GM12878 (cell line): Measurements from ENCODE around the gene ZNF75A. TPM values are rescaled to one million over a fixed set of nuclear protein-coding genes. Genes with fewer than 3 reads are reported as not detected.
A peak's percentile ranks its signal among the peaks of the same experiment; 100 is the strongest.

Source experiments
- EGR1 ChIP-seq, 2 experiments: IDR thresholded peaks; 1 replicate in 1 of 2; 2 replicates in 1 of 2; pipeline ENCODE4 v1.6.1; 2011 to 2012; ENCODE audit warnings: low read depth in 2 of 2, low read length in 2 of 2, borderline replicate concordance in 1 of 2, mild to moderate bottlenecking in 1 of 2, moderate library complexity in 1 of 2
- ELK1 ChIP-seq: IDR thresholded peaks from 2 replicates; pipeline ENCODE4 v1.6.1; 2012; ENCODE audit warnings: low read depth, low read length, improper control_type of control experiment
- HCFC1 ChIP-seq: fragments of 150-350 bp; IDR thresholded peaks from 2 replicates; pipeline ENCODE4 v1.6.1; 2014; ENCODE audit warnings: low read length
- HDAC2 ChIP-seq: fragments of 200-600 bp; sonication (generic); IDR thresholded peaks from 2 replicates; pipeline ENCODE4 v1.6.1; 2017
- HSF1 ChIP-seq: fragments of 150-350 bp; IDR thresholded peaks from 2 replicates; pipeline ENCODE4 v1.6.1; 2014; ENCODE audit warnings: mild to moderate bottlenecking, low read depth, low read length
- IRF3 ChIP-seq: fragments of 450-650 bp; IDR thresholded peaks from 2 replicates; pipeline ENCODE4 v1.6.1; 2014; ENCODE audit warnings: mild to moderate bottlenecking
- MAX ChIP-seq: IDR thresholded peaks from 2 replicates; pipeline ENCODE4 v1.6.1; 2012; ENCODE audit warnings: low read depth, low read length, improper control_type of control experiment
- MYC ChIP-seq: IDR thresholded peaks from 2 replicates; pipeline ENCODE4 v1.6.1; 2011; ENCODE audit warnings: mild to moderate bottlenecking, low read length, moderate library complexity, inconsistent platforms; ENCODE audit not compliant: insufficient read depth, insufficient replicate concordance, insufficient read length, severe bottlenecking
- NFIC ChIP-seq: IDR thresholded peaks from 2 replicates; pipeline ENCODE4 v1.6.1; 2012; ENCODE audit warnings: low read depth, mild to moderate bottlenecking, inconsistent platforms, low read length, moderate library complexity
- NFYB ChIP-seq: IDR thresholded peaks from 2 replicates; pipeline ENCODE4 v1.6.1; 2011; ENCODE audit warnings: low read depth, mild to moderate bottlenecking, low read length, improper control_type of control experiment, moderate library complexity; ENCODE audit not compliant: insufficient read depth
- NR2C1 ChIP-seq: fragments of 450-650 bp; IDR thresholded peaks from 2 replicates; pipeline ENCODE4 v1.6.1; 2017; ENCODE audit warnings: antibody characterized with exemption, mild to moderate bottlenecking, moderate library complexity
- PKNOX1 ChIP-seq: fragments of 450-650 bp; IDR thresholded peaks from 2 replicates; pipeline ENCODE4 v1.6.1; 2016; ENCODE audit warnings: mild to moderate bottlenecking
- SMAD5 ChIP-seq: IDR thresholded peaks from 2 replicates; pipeline ENCODE4 v1.6.1; 2016; ENCODE audit warnings: antibody characterized with exemption, low read depth
- SMC3 ChIP-seq: IDR thresholded peaks from 2 replicates; pipeline ENCODE4 v1.6.1; 2011; ENCODE audit warnings: low read length, improper control_type of control experiment, borderline replicate concordance
- SRF ChIP-seq, 2 experiments: IDR thresholded peaks; 2 replicates each; pipeline ENCODE4 v1.6.1; 2011; ENCODE audit warnings: low read depth in 2 of 2, low read length in 2 of 2, mild to moderate bottlenecking in 1 of 2, moderate library complexity in 1 of 2
- STAT3 ChIP-seq: IDR thresholded peaks from 2 replicates; pipeline ENCODE4 v1.6.1; 2011; ENCODE audit warnings: low read depth, low read length, improper control_type of control experiment
- TCF7 ChIP-seq: IDR thresholded peaks from 2 replicates; pipeline ENCODE4 v1.6.1; 2014; ENCODE audit warnings: antibody characterized with exemption, borderline replicate concordance
- WRNIP1 ChIP-seq: IDR thresholded peaks from 2 replicates; pipeline ENCODE4 v1.6.1; 2011; ENCODE audit warnings: low read depth, low read length, improper control_type of control experiment, borderline replicate concordance
- ZNF687 ChIP-seq: fragments of 450-650 bp; IDR thresholded peaks from 2 replicates; pipeline ENCODE4 v1.6.1; 2017; ENCODE audit warnings: mild to moderate bottlenecking, moderate library complexity
- polyA plus RNA-seq, 11 experiments: library from polyadenylated mRNA; depleted of rRNA in 4 of 11; unstranded in 6 of 11; stranded (reverse) in 5 of 11; fragments of >200 nt; fragmentation: Nextera tagmentation in 4 of 11; fragmentation: Illumina TruSeq in 1 of 11; extraction: Ambion mirVana in 4 of 11; extraction: Trizol in 1 of 11; gene quantifications; 1 replicate in 1 of 11; 2 replicates in 10 of 11; pipeline versions ENCODE4 v1.2.1 to v1.2.3, GENCODE V29; 2011 to 2016; ENCODE audit warnings: inconsistent platforms in 2 of 11, missing spikeins in 2 of 11, low read depth in 1 of 11
- total RNA-seq, 4 experiments: library from RNA; depleted of rRNA in 3 of 4; stranded (reverse); fragments of >200 nt in 3 of 4; fragmentation: Illumina TruSeq in 1 of 4; extraction: Trizol in 1 of 4; gene quantifications; 2 replicates each; pipeline versions ENCODE4 v1.2.1 to v1.2.3, GENCODE V29; 2013 to 2021

Gene ZNF75A
- total and polyA plus RNA-seq, 10 of the 15 experiments (the other 5 are each of a cell fraction or from before 2014, with no cell fraction given) = 7.4 to 21.2 (median 16.1) TPM

- TF ChIP-seq ELK1 = no peak; the same call in 1 of the 2 replicates
- TF ChIP-seq SMAD5 = peak; percentile 19; the same call in 1 of the 2 replicates
- peak; percentile 82 for TF ChIP-seq MAX
- TF ChIP-seq TCF7 = no peak
- no peak for TF ChIP-seq HDAC2
- TF ChIP-seq NFIC = no peak
- TF ChIP-seq PKNOX1 = peak; percentile 99
- peak; percentile 28 to 74; a peak in 3 of 4 replicates for TF ChIP-seq SRF (IDR thresholded peaks at IDR 0.05; ENCODE audit: low read depth in 2 of 2, low read length in 2 of 2)
- TF ChIP-seq HCFC1 = peak; percentile 40; the same call in 1 of the 2 replicates
- TF ChIP-seq ZNF687 = peak; percentile 63; the same call in 1 of the 2 replicates
- TF ChIP-seq NFYB = peak; percentile 99
- TF ChIP-seq EGR1 (IDR thresholded peaks at IDR 0.05; ENCODE audit: borderline replicate concordance in 1 of 2, low read depth in 2 of 2, low read length in 2 of 2) = peak in 1 of 2 experiments; percentile 37; a peak in 1 of 3 replicates
- 0 out of 2 replicates have a peak, but pooled peaks have one; percentile 28 for TF ChIP-seq SMC3
- TF ChIP-seq NR2C1 = peak; percentile 57
- TF ChIP-seq STAT3 = no peak
- TF ChIP-seq HSF1 = no peak
- TF ChIP-seq WRNIP1 = no peak
- peak; percentile 85 for TF ChIP-seq MYC
- peak; percentile 72; the same call in 1 of the 2 replicates for TF ChIP-seq IRF3
Measured at GRCh38 chr16:3264137-3265036, 40.9 kb upstream of the ZNF75A start (continued).
